ENCODE results near the gene TMEM245.

TMEM245 gene

GRCh38 chr9:109117856-109118807 is 1.6 kb downstream of the TMEM245 start:
- Histone ChIP-seq H3K79me2 (ENCODE audit: control insufficient read depth, insufficient read depth, low read length, unreplicated experiment) (peaks cover 65% of the 10 kb centered on the region), H3K36me3 (ENCODE audit: insufficient read depth, low read length) (0 out of 2 replicates have a peak, but pooled peaks cover 4% of the 10 kb centered on the region), H3K27ac (ENCODE audit: low read depth, low read length) (peak overlapping the region; percentile 69), H2AFZ (ENCODE audit: low read length, unreplicated experiment) (no peak overlapping the region), H3K4me1 (ENCODE audit: control insufficient read depth, insufficient read depth, low read length, unreplicated experiment) (peaks cover 37% of the 10 kb centered on the region), H3K27me3 (ENCODE audit: insufficient read depth, low read length) (no peaks in the 10 kb centered on the region), H3K4me3 (ENCODE audit: low read depth, low read length) (peak overlapping the region; percentile 85)

DNA sequence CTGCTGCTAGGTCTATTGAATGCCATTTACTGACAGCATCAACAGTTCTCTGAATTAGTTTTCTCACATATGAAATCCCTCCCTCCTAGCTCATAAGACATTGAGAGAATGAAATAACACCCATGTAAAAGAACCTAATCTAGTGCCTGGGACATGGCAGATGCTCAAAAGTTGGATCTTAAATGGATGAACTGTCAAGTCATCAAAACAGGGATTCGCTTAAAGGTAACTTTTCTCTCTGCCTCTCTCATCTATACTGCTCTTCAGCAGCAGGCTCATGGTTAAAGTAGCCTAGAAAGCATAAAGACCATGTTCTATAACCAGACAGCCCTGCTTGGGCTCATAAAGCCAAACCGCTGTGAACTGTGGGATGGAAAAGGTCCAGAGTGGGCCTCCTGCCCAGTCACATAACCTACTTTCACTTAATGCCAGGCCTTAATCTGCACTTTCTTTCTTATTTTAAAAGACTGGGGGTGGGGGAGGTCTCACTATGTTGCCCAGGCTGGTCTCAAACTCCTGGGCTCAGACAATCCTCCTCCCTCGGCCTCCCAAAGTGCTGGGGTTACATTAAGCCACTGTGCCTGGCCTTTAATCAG is 3.7 kb downstream of the TMEM245 start:
- H3K27ac ChIP-seq (ENCODE audit: low read depth, low read length): no peak overlapping the region
- no peaks in the 10 kb centered on the region for H3K27me3 ChIP-seq (ENCODE audit: insufficient read depth, low read length)
- peaks cover 50% of the 10 kb centered on the region for H3K4me1 ChIP-seq (ENCODE audit: control insufficient read depth, insufficient read depth, low read length, unreplicated experiment)
- H2AFZ ChIP-seq (ENCODE audit: low read length, unreplicated experiment): no peak overlapping the region
- H3K79me2 ChIP-seq (ENCODE audit: control insufficient read depth, insufficient read depth, low read length, unreplicated experiment): peaks cover 86% of the 10 kb centered on the region
- H3K4me3 ChIP-seq (ENCODE audit: low read depth, low read length): no peak overlapping the region
- H3K36me3 ChIP-seq (ENCODE audit: insufficient read depth, low read length): 0 out of 2 replicates have a peak, but pooled peaks cover 4% of the 10 kb centered on the region

- 0 out of 2 replicates have a peak, but pooled peaks cover 4% of the 10 kb centered on the region for H3K36me3 ChIP-seq (ENCODE audit: insufficient read depth, low read length)
- H3K4me3 ChIP-seq (ENCODE audit: low read depth, low read length): peak overlapping the region; percentile 27; the same call in 1 of the 2 replicates
- H3K27me3 ChIP-seq (ENCODE audit: insufficient read depth, low read length): no peaks in the 10 kb centered on the region
- peaks cover 97% of the 10 kb centered on the region for H3K79me2 ChIP-seq (ENCODE audit: control insufficient read depth, insufficient read depth, low read length, unreplicated experiment)
- no peak overlapping the region for H2AFZ ChIP-seq (ENCODE audit: low read length, unreplicated experiment)
- H3K27ac ChIP-seq (ENCODE audit: low read depth, low read length): peak overlapping the region; percentile 46
- peaks cover 54% of the 10 kb centered on the region for H3K4me1 ChIP-seq (ENCODE audit: control insufficient read depth, insufficient read depth, low read length, unreplicated experiment)
Measured at GRCh38 chr9:109114670-109115069, 5.1 kb downstream of the TMEM245 start.

GRCh38 chr9:109113892-109114609 is 5.7 kb downstream of the TMEM245 start:
- peak overlapping the region; percentile 27; the same call in 1 of the 2 replicates for H3K4me3 ChIP-seq (ENCODE audit: low read depth, low read length)
- H3K36me3 ChIP-seq (ENCODE audit: insufficient read depth, low read length): 0 out of 2 replicates have a peak, but pooled peaks cover 4% of the 10 kb centered on the region
- peaks cover 60% of the 10 kb centered on the region for H3K4me1 ChIP-seq (ENCODE audit: control insufficient read depth, insufficient read depth, low read length, unreplicated experiment)
- H3K27me3 ChIP-seq (ENCODE audit: insufficient read depth, low read length): no peaks in the 10 kb centered on the region
- H3K79me2 ChIP-seq (ENCODE audit: control insufficient read depth, insufficient read depth, low read length, unreplicated experiment): peaks cover 97% of the 10 kb centered on the region
- H3K27ac ChIP-seq (ENCODE audit: low read depth, low read length): peak overlapping the region; percentile 46
- H2AFZ ChIP-seq (ENCODE audit: low read length, unreplicated experiment): peak overlapping the region; percentile 34

DNA sequence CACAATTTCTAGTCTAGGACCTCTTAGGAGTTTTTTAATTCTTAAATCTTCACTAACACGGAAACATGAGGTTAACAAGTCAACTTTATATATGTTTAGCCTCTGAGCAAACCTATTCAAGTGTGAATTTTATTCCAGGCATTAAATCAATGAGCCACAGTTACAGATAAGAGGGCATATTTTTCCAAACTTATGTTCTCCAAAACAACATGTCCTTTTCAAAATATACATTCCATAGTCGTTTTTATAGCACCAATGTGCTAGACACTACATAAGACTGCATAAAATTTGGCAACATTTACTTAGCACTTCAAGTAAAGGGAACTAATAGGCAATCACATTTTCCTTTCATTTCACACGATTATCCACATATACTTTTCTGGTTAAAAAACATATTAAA is 6.5 kb downstream of the TMEM245 start:
- H3K36me3 ChIP-seq (ENCODE audit: insufficient read depth, low read length): 0 out of 2 replicates have a peak, but pooled peaks cover 4% of the 10 kb centered on the region
- peaks cover 97% of the 10 kb centered on the region for H3K79me2 ChIP-seq (ENCODE audit: control insufficient read depth, insufficient read depth, low read length, unreplicated experiment)
- H3K4me1 ChIP-seq (ENCODE audit: control insufficient read depth, insufficient read depth, low read length, unreplicated experiment): peaks cover 68% of the 10 kb centered on the region
- H3K27me3 ChIP-seq (ENCODE audit: insufficient read depth, low read length): no peaks in the 10 kb centered on the region
- H3K27ac ChIP-seq (ENCODE audit: low read depth, low read length): peak overlapping the region; percentile 22
- H3K4me3 ChIP-seq (ENCODE audit: low read depth, low read length): peak overlapping the region; percentile 17; the same call in 1 of the 2 replicates
- no peak overlapping the region for H2AFZ ChIP-seq (ENCODE audit: low read length, unreplicated experiment)

- Histone ChIP-seq H3K27me3 (ENCODE audit: insufficient read depth, low read length) (no peaks in the 10 kb centered on the region), H3K4me3 (ENCODE audit: low read depth, low read length) (peak overlapping the region; percentile 70), H2AFZ (ENCODE audit: low read length, unreplicated experiment) (peak overlapping the region; percentile 58), H3K36me3 (ENCODE audit: insufficient read depth, low read length) (peaks cover 2% of the 10 kb centered on the region; the same call in 1 of the 2 replicates), H3K79me2 (ENCODE audit: control insufficient read depth, insufficient read depth, low read length, unreplicated experiment) (peaks cover 91% of the 10 kb centered on the region), H3K4me1 (ENCODE audit: control insufficient read depth, insufficient read depth, low read length, unreplicated experiment) (peaks cover 69% of the 10 kb centered on the region), H3K27ac (ENCODE audit: low read depth, low read length) (peak overlapping the region; percentile 97)
Measured at GRCh38 chr9:109110329-109111021, 9.3 kb downstream of the TMEM245 start.

DNA sequence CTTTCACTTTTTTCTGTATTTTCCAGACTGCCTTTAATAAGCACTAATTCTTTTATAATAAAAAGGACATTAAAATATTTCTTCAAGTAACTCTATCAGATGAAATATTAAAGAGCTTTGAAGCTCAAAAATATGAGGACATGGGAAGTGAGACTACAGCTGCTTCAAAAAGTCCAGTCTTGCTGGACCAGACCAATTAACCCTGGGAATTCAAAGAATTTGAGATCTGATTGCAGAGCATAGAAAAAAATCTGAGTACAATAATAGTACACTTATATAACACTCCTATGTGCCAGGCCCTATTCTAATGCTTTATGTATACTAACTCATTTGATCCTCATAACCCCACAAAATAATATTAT is 9.8 kb downstream of the TMEM245 start:
- H3K4me1 ChIP-seq (ENCODE audit: control insufficient read depth, insufficient read depth, low read length, unreplicated experiment): peaks cover 65% of the 10 kb centered on the region
- peak overlapping the region; percentile 70 for H3K4me3 ChIP-seq (ENCODE audit: low read depth, low read length)
- no peaks in the 10 kb centered on the region for H3K27me3 ChIP-seq (ENCODE audit: insufficient read depth, low read length)
- peaks cover 91% of the 10 kb centered on the region for H3K79me2 ChIP-seq (ENCODE audit: control insufficient read depth, insufficient read depth, low read length, unreplicated experiment)
- H3K36me3 ChIP-seq (ENCODE audit: insufficient read depth, low read length): peaks cover 7% of the 10 kb centered on the region
- peak overlapping the region; percentile 97 for H3K27ac ChIP-seq (ENCODE audit: low read depth, low read length)
- no peak overlapping the region for H2AFZ ChIP-seq (ENCODE audit: low read length, unreplicated experiment)

DNA sequence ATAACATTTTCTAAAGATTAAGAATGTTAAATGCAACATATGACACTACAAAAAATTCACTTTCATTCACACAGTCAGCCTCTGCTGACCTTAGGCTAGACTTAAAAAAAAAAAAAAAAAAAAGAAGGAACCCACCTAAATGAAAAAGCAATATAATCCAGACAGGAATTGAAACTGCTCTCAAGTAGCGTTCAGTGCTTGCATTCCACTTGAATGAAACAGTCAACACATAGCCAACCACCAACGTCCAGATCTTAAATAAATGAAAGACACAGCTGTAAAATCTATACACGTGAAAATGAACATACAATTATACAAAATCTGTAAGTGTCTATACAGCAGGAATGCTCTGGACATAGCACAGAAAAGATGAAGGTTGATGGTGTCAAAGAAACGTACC is 11.4 kb downstream of the TMEM245 start:
- peak overlapping the region; percentile 70 for H3K4me3 ChIP-seq (ENCODE audit: low read depth, low read length)
- H2AFZ ChIP-seq (ENCODE audit: low read length, unreplicated experiment): peak overlapping the region; percentile 83
- peaks cover 52% of the 10 kb centered on the region for H3K4me1 ChIP-seq (ENCODE audit: control insufficient read depth, insufficient read depth, low read length, unreplicated experiment)
- peaks cover 87% of the 10 kb centered on the region for H3K79me2 ChIP-seq (ENCODE audit: control insufficient read depth, insufficient read depth, low read length, unreplicated experiment)
- H3K27ac ChIP-seq (ENCODE audit: low read depth, low read length): peak overlapping the region; percentile 97
- peaks cover 16% of the 10 kb centered on the region for H3K36me3 ChIP-seq (ENCODE audit: insufficient read depth, low read length)
- H3K27me3 ChIP-seq (ENCODE audit: insufficient read depth, low read length): no peaks in the 10 kb centered on the region

GRCh38 chr9:109107402-109108240 is 12.1 kb downstream of the TMEM245 start:
- no peaks in the 10 kb centered on the region for H3K27me3 ChIP-seq (ENCODE audit: insufficient read depth, low read length)
- peaks cover 87% of the 10 kb centered on the region for H3K79me2 ChIP-seq (ENCODE audit: control insufficient read depth, insufficient read depth, low read length, unreplicated experiment)
- H3K36me3 ChIP-seq (ENCODE audit: insufficient read depth, low read length): peaks cover 23% of the 10 kb centered on the region
- no peak overlapping the region for H2AFZ ChIP-seq (ENCODE audit: low read length, unreplicated experiment)
- peaks cover 50% of the 10 kb centered on the region for H3K4me1 ChIP-seq (ENCODE audit: control insufficient read depth, insufficient read depth, low read length, unreplicated experiment)
- H3K4me3 ChIP-seq (ENCODE audit: low read depth, low read length): peak overlapping the region; percentile 70
- H3K27ac ChIP-seq (ENCODE audit: low read depth, low read length): peak overlapping the region; percentile 97
